ENCODE measurements around the gene FCSK.
"Not testable (repeated sequence)": the region's sequence is repeated elsewhere in the genome, so short reads cannot be mapped to it uniquely, and the experiment has no call there.

Gene FCSK

DNA sequence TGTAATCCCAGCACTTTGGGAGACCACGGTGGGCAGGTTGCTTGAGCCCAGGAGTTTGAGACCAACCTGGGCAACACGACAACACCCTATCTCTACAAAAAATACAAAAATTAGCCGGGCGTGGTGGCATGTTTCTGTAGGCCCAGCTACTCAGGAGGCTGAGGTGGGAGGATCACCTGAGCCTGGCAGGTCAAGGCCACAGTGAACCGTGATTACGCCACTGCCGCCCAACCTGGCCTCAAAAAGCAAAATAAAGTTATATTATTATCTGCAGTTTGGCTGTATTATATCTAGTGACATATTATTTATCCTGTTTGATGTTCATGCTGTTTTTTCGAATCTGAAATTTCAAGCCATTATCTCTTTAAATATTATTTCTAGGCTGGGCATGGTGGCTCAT, 42.0 kb upstream of the FCSK start:
- peaks cover 8% of the 10 kb centered on the region; the same call in 1 of the 2 replicates for H4K20me1 ChIP-seq (ENCODE audit: control insufficient read depth, insufficient read depth, low read depth, low read length)

DNA sequence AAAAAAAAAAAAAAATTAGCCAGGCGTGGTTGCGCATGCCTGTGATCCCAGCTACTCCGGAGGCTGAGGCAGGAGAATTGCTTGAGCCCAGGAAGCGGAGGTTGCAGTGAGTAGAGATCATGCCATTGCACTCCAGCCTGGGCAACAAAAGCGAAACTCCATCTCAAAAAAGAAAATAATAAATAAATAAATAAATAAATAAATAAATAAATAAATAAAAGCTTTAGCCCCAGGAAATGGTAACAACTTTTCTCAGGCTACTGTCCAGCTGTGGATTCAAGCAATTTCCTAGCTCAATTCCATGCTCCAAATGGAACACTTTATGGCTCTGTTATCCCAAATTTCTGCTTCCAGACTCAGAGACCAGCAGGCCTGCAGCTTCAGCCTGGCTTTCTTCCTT, 40.8 kb upstream of the FCSK start:
- not testable (repeated sequence) for H3K4me2 ChIP-seq (ENCODE audit: low read length); H3K9me3 ChIP-seq (ENCODE audit: control insufficient read depth, insufficient read depth, low read length); H4K20me1 ChIP-seq (ENCODE audit: control insufficient read depth, insufficient read depth, low read depth, low read length); H3K4me3 ChIP-seq (ENCODE audit: low read length); H3K27ac ChIP-seq (ENCODE audit: low read depth, low read length); H3K9me2 ChIP-seq (replicated peaks; ENCODE audit: control insufficient read depth, low read length); H3K27me3 ChIP-seq (ENCODE audit: control insufficient read depth, low read length)
- peaks cover 23% of the 10 kb centered on the region for H3K36me3 ChIP-seq (ENCODE audit: control insufficient read depth, low read length)
- peaks cover 58% of the 10 kb centered on the region for H3K79me2 ChIP-seq (ENCODE audit: control insufficient read depth, low read length)
- peaks cover 10% of the 10 kb centered on the region for H3F3A ChIP-seq (ENCODE audit: control insufficient read depth, insufficient read depth)
- H3K4me1 ChIP-seq (ENCODE audit: control insufficient read depth, low read length): peaks cover 41% of the 10 kb centered on the region

More for the DNA sequence above, 42.0 kb upstream of the FCSK start:
- no peaks in the 10 kb centered on the region for H3K27me3 ChIP-seq (ENCODE audit: control insufficient read depth, low read length)
- no peak overlapping the region for H3K27ac ChIP-seq (ENCODE audit: low read depth, low read length)
- H3K36me3 ChIP-seq (ENCODE audit: control insufficient read depth, low read length): peaks cover 20% of the 10 kb centered on the region
- no peak overlapping the region for H3K4me2 ChIP-seq (ENCODE audit: low read length)
- H3K79me2 ChIP-seq (ENCODE audit: control insufficient read depth, low read length): peaks cover 58% of the 10 kb centered on the region
- no peaks in the 10 kb centered on the region for H3K9me2 ChIP-seq (replicated peaks; ENCODE audit: control insufficient read depth, low read length)
- peaks cover 10% of the 10 kb centered on the region for H3F3A ChIP-seq (ENCODE audit: control insufficient read depth, insufficient read depth)
- TF ChIP-seq EZH2phosphoT487 (IDR thresholded peaks at IDR 0.05; ENCODE audit: borderline replicate concordance, low read length): no peak
- TF ChIP-seq, protein P1, sequence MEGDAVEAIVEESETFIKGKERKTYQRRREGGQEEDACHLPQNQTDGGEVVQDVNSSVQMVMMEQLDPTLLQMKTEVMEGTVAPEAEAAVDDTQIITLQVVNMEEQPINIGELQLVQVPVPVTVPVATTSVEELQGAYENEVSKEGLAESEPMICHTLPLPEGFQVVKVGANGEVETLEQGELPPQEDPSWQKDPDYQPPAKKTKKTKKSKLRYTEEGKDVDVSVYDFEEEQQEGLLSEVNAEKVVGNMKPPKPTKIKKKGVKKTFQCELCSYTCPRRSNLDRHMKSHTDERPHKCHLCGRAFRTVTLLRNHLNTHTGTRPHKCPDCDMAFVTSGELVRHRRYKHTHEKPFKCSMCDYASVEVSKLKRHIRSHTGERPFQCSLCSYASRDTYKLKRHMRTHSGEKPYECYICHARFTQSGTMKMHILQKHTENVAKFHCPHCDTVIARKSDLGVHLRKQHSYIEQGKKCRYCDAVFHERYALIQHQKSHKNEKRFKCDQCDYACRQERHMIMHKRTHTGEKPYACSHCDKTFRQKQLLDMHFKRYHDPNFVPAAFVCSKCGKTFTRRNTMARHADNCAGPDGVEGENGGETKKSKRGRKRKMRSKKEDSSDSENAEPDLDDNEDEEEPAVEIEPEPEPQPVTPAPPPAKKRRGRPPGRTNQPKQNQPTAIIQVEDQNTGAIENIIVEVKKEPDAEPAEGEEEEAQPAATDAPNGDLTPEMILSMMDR (IDR thresholded peaks at IDR 0.05; ENCODE audit: low read depth, low read length, poor library complexity, severe bottlenecking): no peak
- H3K4me3 ChIP-seq (ENCODE audit: low read length): no peak overlapping the region
- H3K4me1 ChIP-seq (ENCODE audit: control insufficient read depth, low read length): peaks cover 41% of the 10 kb centered on the region
- no peaks in the 10 kb centered on the region for H3K9me3 ChIP-seq (ENCODE audit: control insufficient read depth, insufficient read depth, low read length)

GRCh38 chr16:70416748-70417616, 37.4 kb upstream of the FCSK start:
- no peak for TF ChIP-seq EZH2phosphoT487 (IDR thresholded peaks at IDR 0.05; ENCODE audit: borderline replicate concordance, low read length)
- TF ChIP-seq, protein P1 (IDR thresholded peaks at IDR 0.05; ENCODE audit: low read depth, low read length, poor library complexity, severe bottlenecking): no peak
- Histone ChIP-seq H4K20me1 (ENCODE audit: control insufficient read depth, insufficient read depth, low read depth, low read length) (peaks cover 9% of the 10 kb centered on the region; the same call in 1 of the 2 replicates), H3F3A (ENCODE audit: control insufficient read depth, insufficient read depth) (0 out of 2 replicates have a peak, but pooled peaks cover 3% of the 10 kb centered on the region), H3K9me3 (ENCODE audit: control insufficient read depth, insufficient read depth, low read length) (no peaks in the 10 kb centered on the region), H3K4me3 (ENCODE audit: low read length) (peak overlapping the region; percentile 44), H3K4me2 (ENCODE audit: low read length) (peak overlapping the region; percentile 81), H3K27ac (ENCODE audit: low read depth, low read length) (peak overlapping the region; percentile 69), H3K9me2 (replicated peaks; ENCODE audit: control insufficient read depth, low read length) (no peaks in the 10 kb centered on the region), H3K79me2 (ENCODE audit: control insufficient read depth, low read length) (peaks cover 84% of the 10 kb centered on the region), H3K4me1 (ENCODE audit: control insufficient read depth, low read length) (peaks cover 61% of the 10 kb centered on the region), H3K36me3 (ENCODE audit: control insufficient read depth, low read length) (peaks cover 32% of the 10 kb centered on the region), H3K27me3 (ENCODE audit: control insufficient read depth, low read length) (no peaks in the 10 kb centered on the region)

DNA sequence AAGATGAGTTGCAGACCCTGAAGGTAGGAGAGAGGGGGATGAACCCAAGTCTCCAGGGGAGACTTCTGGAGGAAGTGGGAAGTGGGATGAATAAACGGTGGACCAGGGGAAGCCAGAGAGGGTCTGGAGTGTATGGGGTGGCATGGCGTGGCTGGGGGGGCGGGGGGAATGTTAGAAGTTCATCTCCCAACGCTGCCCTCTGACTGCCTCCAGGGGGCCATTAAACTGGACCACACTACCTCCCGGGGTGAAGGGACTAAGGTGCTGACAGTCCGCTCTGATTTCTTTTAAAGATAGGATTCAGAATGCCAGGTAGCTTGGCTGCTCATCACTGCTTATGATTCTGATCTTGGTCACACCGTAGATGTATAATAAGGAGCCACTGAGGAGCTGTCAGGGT, 36.7 kb upstream of the FCSK start:
- no peaks in the 10 kb centered on the region for H3K9me3 ChIP-seq (ENCODE audit: control insufficient read depth, insufficient read depth, low read length)
- H3K79me2 ChIP-seq (ENCODE audit: control insufficient read depth, low read length): peaks cover 87% of the 10 kb centered on the region
- H3K4me3 ChIP-seq (ENCODE audit: low read length): peak overlapping the region; percentile 44
- no peaks in the 10 kb centered on the region for H3K27me3 ChIP-seq (ENCODE audit: control insufficient read depth, low read length)
- TF ChIP-seq EZH2phosphoT487 (IDR thresholded peaks at IDR 0.05; ENCODE audit: borderline replicate concordance, low read length): no peak
- TF ChIP-seq, protein P1 (IDR thresholded peaks at IDR 0.05; ENCODE audit: low read depth, low read length, poor library complexity, severe bottlenecking): peak; percentile 22
- 0 out of 2 replicates have a peak, but pooled peaks cover 3% of the 10 kb centered on the region for H3F3A ChIP-seq (ENCODE audit: control insufficient read depth, insufficient read depth)
- peaks cover 9% of the 10 kb centered on the region; the same call in 1 of the 2 replicates for H4K20me1 ChIP-seq (ENCODE audit: control insufficient read depth, insufficient read depth, low read depth, low read length)
- H3K9me2 ChIP-seq (replicated peaks; ENCODE audit: control insufficient read depth, low read length): no peaks in the 10 kb centered on the region
- H3K4me2 ChIP-seq (ENCODE audit: low read length): peak overlapping the region; percentile 81
- H3K4me1 ChIP-seq (ENCODE audit: control insufficient read depth, low read length): peaks cover 67% of the 10 kb centered on the region
- peaks cover 30% of the 10 kb centered on the region for H3K36me3 ChIP-seq (ENCODE audit: control insufficient read depth, low read length)
- peak overlapping the region; percentile 69 for H3K27ac ChIP-seq (ENCODE audit: low read depth, low read length)
